ENCODE results near the gene PTPRF.

- TF ChIP-seq, protein P1, sequence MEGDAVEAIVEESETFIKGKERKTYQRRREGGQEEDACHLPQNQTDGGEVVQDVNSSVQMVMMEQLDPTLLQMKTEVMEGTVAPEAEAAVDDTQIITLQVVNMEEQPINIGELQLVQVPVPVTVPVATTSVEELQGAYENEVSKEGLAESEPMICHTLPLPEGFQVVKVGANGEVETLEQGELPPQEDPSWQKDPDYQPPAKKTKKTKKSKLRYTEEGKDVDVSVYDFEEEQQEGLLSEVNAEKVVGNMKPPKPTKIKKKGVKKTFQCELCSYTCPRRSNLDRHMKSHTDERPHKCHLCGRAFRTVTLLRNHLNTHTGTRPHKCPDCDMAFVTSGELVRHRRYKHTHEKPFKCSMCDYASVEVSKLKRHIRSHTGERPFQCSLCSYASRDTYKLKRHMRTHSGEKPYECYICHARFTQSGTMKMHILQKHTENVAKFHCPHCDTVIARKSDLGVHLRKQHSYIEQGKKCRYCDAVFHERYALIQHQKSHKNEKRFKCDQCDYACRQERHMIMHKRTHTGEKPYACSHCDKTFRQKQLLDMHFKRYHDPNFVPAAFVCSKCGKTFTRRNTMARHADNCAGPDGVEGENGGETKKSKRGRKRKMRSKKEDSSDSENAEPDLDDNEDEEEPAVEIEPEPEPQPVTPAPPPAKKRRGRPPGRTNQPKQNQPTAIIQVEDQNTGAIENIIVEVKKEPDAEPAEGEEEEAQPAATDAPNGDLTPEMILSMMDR (IDR thresholded peaks at IDR 0.05; ENCODE audit: borderline replicate concordance, extremely low read depth, low read length, poor library complexity, severe bottlenecking) = no peak
- no peak for TF ChIP-seq EZH2 (IDR thresholded peaks at IDR 0.05; ENCODE audit: borderline replicate concordance, low read depth, low read length, severe bottlenecking)
Observed at GRCh38 chr1:43590388-43590925, 59.8 kb downstream of the PTPRF start.
